HEK293 (cell line): ENCODE data around the gene POLR3A.
A peak's percentile ranks its signal among the peaks of the same experiment; 100 is the strongest.

Experiments
- CTCF ChIA-PET: fragments of 350-600 bp; formaldehyde crosslinking; extraction: SDS; loops from one replicate; lab custom pipeline; 2021; ENCODE audit warnings: antibody characterized with exemption; lab: Yijun Ruan, JAX
- POLR2A ChIA-PET: fragments of 300-600 bp; formaldehyde crosslinking; extraction: SDS; loops from one replicate; lab custom pipeline; 2020; ENCODE audit warnings: antibody characterized with exemption, inconsistent platforms; lab: Yijun Ruan, JAX
- H3K27ac ChIP-seq: fragments of 200-500 bp; sonication (Bioruptor generic); 2 replicates; pipeline ENCODE4 v1.5.1; 2014; ENCODE audit warnings: low read depth, low read length, control low read depth, inconsistent platforms; ENCODE audit errors: extremely low read depth
- H3K36me3 ChIP-seq, 2 experiments: fragments of 200-500 bp in 1 of 2; sonication (Bioruptor generic) in 1 of 2; 1 replicate in 1 of 2; 2 replicates in 1 of 2; pipeline ENCODE4 v1.5.1; 2014 to 2017; ENCODE audit warnings: inconsistent platforms in 2 of 2, low read length in 2 of 2; ENCODE audit not compliant: control insufficient read depth in 2 of 2, insufficient read depth in 1 of 2
- H3K4me1 ChIP-seq: fragments of 200-500 bp; sonication (Bioruptor generic); 2 replicates; pipeline ENCODE4 v1.5.1; 2014; ENCODE audit warnings: mild to moderate bottlenecking, low read length, inconsistent platforms; ENCODE audit not compliant: control insufficient read depth, insufficient read depth
- H3K4me3 ChIP-seq: 2 replicates; pipeline ENCODE4 v1.5.1; 2011; ENCODE audit warnings: low read depth, mild to moderate bottlenecking, control low read depth, low read length, moderate library complexity
- H3K9me3 ChIP-seq: fragments of 200-500 bp; sonication (Bioruptor generic); 2 replicates; pipeline ENCODE4 v1.5.1; 2014; ENCODE audit warnings: low read depth, low read length, inconsistent platforms; ENCODE audit not compliant: control insufficient read depth, insufficient read depth
- AEBP2 ChIP-seq: fragments of 450-650 bp; formaldehyde crosslinking; IDR thresholded peaks from 2 replicates; pipeline ENCODE4 v1.5.1; 2016; ENCODE audit warnings: missing biosample characterization, missing genetic modification characterization, borderline replicate concordance
- FEZF1 ChIP-seq: fragments of 450-650 bp; formaldehyde crosslinking; IDR thresholded peaks from 2 replicates; pipeline ENCODE4 v1.5.1; 2016; ENCODE audit warnings: missing biosample characterization, missing genetic modification characterization
- KLF17 ChIP-seq: fragments of 450-650 bp; formaldehyde crosslinking; IDR thresholded peaks from 2 replicates; pipeline ENCODE4 v1.5.1; 2016; ENCODE audit warnings: missing biosample characterization, missing genetic modification characterization
- KLF7 ChIP-seq: fragments of 450-650 bp; formaldehyde crosslinking; IDR thresholded peaks from 2 replicates; pipeline ENCODE4 v1.5.1; 2016; ENCODE audit warnings: missing biosample characterization, missing genetic modification characterization, borderline replicate concordance
- PATZ1 ChIP-seq: fragments of 450-650 bp; formaldehyde crosslinking; IDR thresholded peaks from 2 replicates; pipeline ENCODE4 v1.5.1; 2016; ENCODE audit warnings: missing biosample characterization, missing genetic modification characterization
- SP2 ChIP-seq: fragments of 450-650 bp; formaldehyde crosslinking; IDR thresholded peaks from 2 replicates; pipeline ENCODE4 v1.5.1; 2016; ENCODE audit warnings: missing biosample characterization, missing genetic modification characterization
- TCF7L2 ChIP-seq: IDR thresholded peaks from 2 replicates; pipeline ENCODE4 v1.6.1; 2011; ENCODE audit warnings: low read depth, mild to moderate bottlenecking, inconsistent platforms, low read length, moderate library complexity, borderline replicate concordance
- ZBTB1 ChIP-seq: fragments of 450-650 bp; formaldehyde crosslinking; IDR thresholded peaks from 2 replicates; pipeline ENCODE4 v1.5.1; 2016; ENCODE audit warnings: missing biosample characterization, missing genetic modification characterization
- ZBTB17 ChIP-seq: fragments of 450-650 bp; formaldehyde crosslinking; IDR thresholded peaks from 2 replicates; pipeline ENCODE4 v1.5.1; 2016; ENCODE audit warnings: missing biosample characterization, missing genetic modification characterization
- ZNF175 ChIP-seq: fragments of 450-650 bp; formaldehyde crosslinking; IDR thresholded peaks from 2 replicates; pipeline ENCODE4 v1.5.1; 2016; ENCODE audit warnings: missing biosample characterization, missing genetic modification characterization
- ZNF223 ChIP-seq: fragments of 450-650 bp; formaldehyde crosslinking; IDR thresholded peaks from 2 replicates; pipeline ENCODE4 v1.5.1; 2016; ENCODE audit warnings: missing biosample characterization, missing genetic modification characterization
- ZNF324 ChIP-seq: fragments of 450-650 bp; formaldehyde crosslinking; IDR thresholded peaks from 2 replicates; pipeline ENCODE4 v1.5.1; 2016; ENCODE audit warnings: missing biosample characterization, missing genetic modification characterization
- ZNF341 ChIP-seq: fragments of 450-650 bp; formaldehyde crosslinking; IDR thresholded peaks from 2 replicates; pipeline ENCODE4; 2016; ENCODE audit warnings: low read depth, missing biosample characterization, missing genetic modification characterization
- ZNF391 ChIP-seq: fragments of 450-650 bp; formaldehyde crosslinking; IDR thresholded peaks from 2 replicates; pipeline ENCODE4 v1.5.1; 2016; ENCODE audit warnings: low read depth, missing biosample characterization, missing genetic modification characterization, borderline replicate concordance
- ZNF404 ChIP-seq: fragments of 450-650 bp; formaldehyde crosslinking; IDR thresholded peaks from 2 replicates; pipeline ENCODE4 v1.5.1; 2017; ENCODE audit warnings: missing biosample characterization, missing genetic modification characterization
- ZNF558 ChIP-seq: fragments of 450-650 bp; formaldehyde crosslinking; IDR thresholded peaks from 2 replicates; pipeline ENCODE4 v1.5.1; 2016; ENCODE audit warnings: missing biosample characterization, missing genetic modification characterization
- ZNF600 ChIP-seq: fragments of 450-650 bp; formaldehyde crosslinking; IDR thresholded peaks from 2 replicates; pipeline ENCODE4 v1.5.1; 2016; ENCODE audit warnings: missing biosample characterization, missing genetic modification characterization
- ZNF664 ChIP-seq: fragments of 450-650 bp; formaldehyde crosslinking; IDR thresholded peaks from 2 replicates; pipeline ENCODE4 v1.5.1; 2016; ENCODE audit warnings: missing biosample characterization, missing genetic modification characterization
- ZSCAN16 ChIP-seq: fragments of 450-650 bp; formaldehyde crosslinking; IDR thresholded peaks from 2 replicates; pipeline ENCODE4 v1.5.1; 2016; ENCODE audit warnings: missing biosample characterization, missing genetic modification characterization
- ZSCAN23 ChIP-seq: fragments of 450-650 bp; formaldehyde crosslinking; IDR thresholded peaks from 2 replicates; pipeline ENCODE4 v1.5.1; 2016; ENCODE audit warnings: missing biosample characterization, missing genetic modification characterization
- TF ChIP-seq, protein P1 (sequence below): fragments of 450-650 bp; formaldehyde crosslinking; IDR thresholded peaks from 2 replicates; pipeline ENCODE4 v1.5.1; 2016; ENCODE audit warnings: missing biosample characterization, missing genetic modification characterization
- TF ChIP-seq, protein P2 (sequence below): fragments of 450-650 bp; formaldehyde crosslinking; IDR thresholded peaks from 2 replicates; pipeline ENCODE4 v1.5.1; 2016; ENCODE audit warnings: missing biosample characterization, missing genetic modification characterization

Gene POLR3A

GRCh38 chr10:78045237-78045636, 15.9 kb upstream of the POLR3A start:
- Histone ChIP-seq H3K9me3 (no peaks in the 10 kb centered on the region), H3K27ac (no peak overlapping the region), H3K36me3 (peaks cover 14 to 42% of the 10 kb centered on the region in 2 experiments), H3K4me3 (no peak overlapping the region), H3K4me1 (no peaks in the 10 kb centered on the region)
- ChIA-PET CTCF (interaction anchor here (0.5 to 5.9 kb wide), 3 partner anchors 13 to 326 kb away, joined by 3 to 73 read pairs (median 3); no protein-coding TSS in a partner anchor), POLR2A (no interaction called here)
- TF ChIP-seq ZNF341 (tag by site-specific recombination) (no peak), KLF7 (tag by site-specific recombination) (no peak), ZNF175 (tag by site-specific recombination) (no peak), ZBTB1 (tag by site-specific recombination) (no peak), KLF17 (tag by site-specific recombination) (no peak), ZBTB17 (tag by site-specific recombination) (no peak), TCF7L2 (no peak), ZNF558 (tag by site-specific recombination) (no peak), ZSCAN16 (tag by site-specific recombination) (no peak), ZSCAN23 (tag by site-specific recombination) (no peak), FEZF1 (no peak), ZNF223 (tag by site-specific recombination) (no peak), ZNF391 (tag by site-specific recombination) (no peak), ZNF664 (tag by site-specific recombination) (0 out of 2 replicates have a peak, but pooled peaks have one; percentile 36), ZNF324 (tag by site-specific recombination) (no peak), ZNF600 (tag by site-specific recombination) (peak; percentile 49; the same call in 1 of the 2 replicates), SP2 (tag by site-specific recombination) (no peak), AEBP2 (tag by site-specific recombination) (no peak), ZNF404 (tag by site-specific recombination) (no peak), PATZ1 (tag by site-specific recombination) (peak; percentile 44; the same call in 1 of the 2 replicates)
- TF ChIP-seq, protein P1, sequence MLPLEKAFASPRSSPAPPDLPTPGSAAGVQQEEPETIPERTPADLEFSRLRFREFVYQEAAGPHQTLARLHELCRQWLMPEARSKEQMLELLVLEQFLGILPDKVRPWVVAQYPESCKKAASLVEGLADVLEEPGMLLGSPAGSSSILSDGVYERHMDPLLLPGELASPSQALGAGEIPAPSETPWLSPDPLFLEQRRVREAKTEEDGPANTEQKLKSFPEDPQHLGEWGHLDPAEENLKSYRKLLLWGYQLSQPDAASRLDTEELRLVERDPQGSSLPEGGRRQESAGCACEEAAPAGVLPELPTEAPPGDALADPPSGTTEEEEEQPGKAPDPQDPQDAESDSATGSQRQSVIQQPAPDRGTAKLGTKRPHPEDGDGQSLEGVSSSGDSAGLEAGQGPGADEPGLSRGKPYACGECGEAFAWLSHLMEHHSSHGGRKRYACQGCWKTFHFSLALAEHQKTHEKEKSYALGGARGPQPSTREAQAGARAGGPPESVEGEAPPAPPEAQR (tag by site-specific recombination): no peak
- TF ChIP-seq, protein P2, sequence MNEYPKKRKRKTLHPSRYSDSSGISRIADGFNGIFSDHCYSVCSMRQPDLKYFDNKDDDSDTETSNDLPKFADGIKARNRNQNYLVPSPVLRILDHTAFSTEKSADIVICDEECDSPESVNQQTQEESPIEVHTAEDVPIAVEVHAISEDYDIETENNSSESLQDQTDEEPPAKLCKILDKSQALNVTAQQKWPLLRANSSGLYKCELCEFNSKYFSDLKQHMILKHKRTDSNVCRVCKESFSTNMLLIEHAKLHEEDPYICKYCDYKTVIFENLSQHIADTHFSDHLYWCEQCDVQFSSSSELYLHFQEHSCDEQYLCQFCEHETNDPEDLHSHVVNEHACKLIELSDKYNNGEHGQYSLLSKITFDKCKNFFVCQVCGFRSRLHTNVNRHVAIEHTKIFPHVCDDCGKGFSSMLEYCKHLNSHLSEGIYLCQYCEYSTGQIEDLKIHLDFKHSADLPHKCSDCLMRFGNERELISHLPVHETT (tag by site-specific recombination): peak; percentile 13; the same call in 1 of the 2 replicates
